H1 (cell line): Measurements from ENCODE around the gene ABHD12. TPM values are rescaled to one million over a fixed set of nuclear protein-coding genes. Genes with fewer than 3 reads are reported as not detected.

Source experiments
- CTCF ChIA-PET: fragments of 300-600 bp; sonication (Branson Sonifier 250); formaldehyde crosslinking; loops from one replicate; lab custom pipeline; 2021; ENCODE audit not compliant: partially characterized antibody; lab: Charles Lee
- POLR2A ChIA-PET: fragments of 300-600 bp; sonication (Branson Sonifier 250); formaldehyde crosslinking; loops from one replicate; lab custom pipeline; 2021; ENCODE audit warnings: inconsistent platforms; ENCODE audit not compliant: partially characterized antibody; lab: Charles Lee
- DNase-seq, 2 experiments: peaks; one replicate each; pipeline versions ENCODE4 v3.0.0 to v3.0.0-alpha.2; 2010 to 2022; ENCODE audit warnings: low spot score in 2 of 2, low read depth in 1 of 2, mixed read lengths in 1 of 2
- FAIRE-seq: peaks from 2 replicates; lab custom pipeline; 2011; peaks lifted over from hg19 to GRCh38; lab: Jason Lieb, UNC
- H2AFZ ChIP-seq: 2 replicates; pipeline ENCODE4 v1.8.1; 2012; ENCODE audit warnings: low read length, inconsistent platforms
- H2AK5ac ChIP-seq: 2 replicates; pipeline ENCODE4 v1.6.1; 2013; ENCODE audit warnings: low read depth, low read length
- H2BK120ac ChIP-seq: replicated peaks from 2 replicates; pipeline ENCODE3; 2013; ENCODE audit warnings: low read depth, low read length, inconsistent platforms
- H2BK12ac ChIP-seq: 2 replicates; pipeline ENCODE4 v1.6.1; 2013; ENCODE audit warnings: low read depth, low read length
- H2BK15ac ChIP-seq: 2 replicates; pipeline ENCODE4 v1.6.1; 2013; ENCODE audit warnings: low read length
- H2BK20ac ChIP-seq: 2 replicates; pipeline ENCODE4 v1.6.1; 2013; ENCODE audit warnings: low read length
- H2BK5ac ChIP-seq: 2 replicates; pipeline ENCODE4 v1.6.1; 2013; ENCODE audit warnings: low read depth, low read length
- H3K14ac ChIP-seq: 2 replicates; pipeline ENCODE4 v1.6.1; 2013; ENCODE audit warnings: inconsistent platforms; ENCODE audit not compliant: insufficient read length
- H3K18ac ChIP-seq: 2 replicates; pipeline ENCODE4 v1.6.1; 2013; ENCODE audit warnings: low read length; ENCODE audit errors: extremely low read depth
- H3K23ac ChIP-seq: 2 replicates; pipeline ENCODE4 v1.6.1; 2013; ENCODE audit warnings: inconsistent platforms; ENCODE audit not compliant: insufficient read length
- H3K23me2 ChIP-seq: 2 replicates; pipeline ENCODE4 v1.6.1; 2013; ENCODE audit warnings: low read depth, low read length
- H3K27ac ChIP-seq: 2 replicates; pipeline ENCODE4 v1.6.1; 2011; ENCODE audit warnings: low read depth, low read length, inconsistent platforms
- H3K27me3 ChIP-seq, 4 experiments: replicated peaks in 1 of 4; 1 replicate in 1 of 4; 2 replicates in 3 of 4; pipeline versions ENCODE4 v1.6.1 to v1.8.1; 2011 to 2013; ENCODE audit warnings: low read length in 3 of 4, mild to moderate bottlenecking in 3 of 4, inconsistent platforms in 2 of 4, mixed read lengths in 2 of 4, moderate library complexity in 1 of 4; ENCODE audit not compliant: control insufficient read depth in 3 of 4, insufficient read depth in 3 of 4; ENCODE audit errors: extremely low read depth in 1 of 4
- H3K36me3 ChIP-seq, 4 experiments: 2 replicates each; pipeline versions ENCODE4 v1.6.1 to v1.8.1; 2011 to 2013; ENCODE audit warnings: mild to moderate bottlenecking in 4 of 4, low read length in 3 of 4, moderate library complexity in 2 of 4, control low read depth in 1 of 4, inconsistent platforms in 1 of 4; ENCODE audit not compliant: insufficient read depth in 4 of 4, control insufficient read depth in 2 of 4
- H3K4ac ChIP-seq: replicated peaks from 2 replicates; pipeline ENCODE3; 2013; ENCODE audit warnings: low read length, low read depth, mixed read lengths, inconsistent platforms; ENCODE audit not compliant: insufficient read length
- H3K4me1 ChIP-seq, 4 experiments: replicated peaks in 1 of 4; 1 replicate in 1 of 4; 2 replicates in 3 of 4; pipeline versions ENCODE4 v1.6.1 to v1.8.1; 2011 to 2013; ENCODE audit warnings: low read length in 3 of 4, inconsistent platforms in 2 of 4, mixed read lengths in 1 of 4; ENCODE audit not compliant: insufficient read depth in 4 of 4, control insufficient read depth in 3 of 4
- H3K4me2 ChIP-seq, 2 experiments: 2 replicates each; pipeline versions ENCODE4 v1.6.1 to v1.8.1; 2011 to 2013; ENCODE audit warnings: low read depth in 2 of 2, low read length in 2 of 2, control low read depth in 1 of 2, inconsistent platforms in 1 of 2, mild to moderate bottlenecking in 1 of 2; ENCODE audit not compliant: insufficient read depth in 1 of 2
- H3K4me3 ChIP-seq, 4 experiments: fragments of 200-600, 300-600 bp in 1 of 4; sonication (generic), shearing (Covaris generic), sonication (Bioruptor Twin) in 1 of 4; 2 replicates each; pipeline versions ENCODE4 v1.5.1 to v1.8.1; 2011 to 2016; ENCODE audit warnings: low read length in 4 of 4, low read depth in 3 of 4, control low read depth in 2 of 4, inconsistent platforms in 2 of 4, mild to moderate bottlenecking in 2 of 4, mixed read lengths in 1 of 4, moderate library complexity in 1 of 4; ENCODE audit not compliant: insufficient read depth in 2 of 4; ENCODE audit errors: extremely low read depth in 1 of 4
- H3K56ac ChIP-seq: replicated peaks from 2 replicates; pipeline ENCODE3; 2013; ENCODE audit warnings: low read depth, mild to moderate bottlenecking, mixed read lengths, low read length, inconsistent platforms; ENCODE audit not compliant: insufficient read length
- H3K79me1 ChIP-seq: 2 replicates; pipeline ENCODE4 v1.6.1; 2013; ENCODE audit warnings: low read depth, low read length, control low read depth
- H3K79me2 ChIP-seq, 2 experiments: 2 replicates each; pipeline versions ENCODE4 v1.6.1 to v1.8.1; 2012 to 2013; ENCODE audit warnings: low read length in 2 of 2, mild to moderate bottlenecking in 2 of 2, inconsistent platforms in 1 of 2; ENCODE audit not compliant: insufficient read depth in 2 of 2, control insufficient read depth in 1 of 2
- H3K9ac ChIP-seq, 4 experiments: replicated peaks in 1 of 4; 1 replicate in 1 of 4; 2 replicates in 3 of 4; pipeline versions ENCODE4 v1.6.1 to v1.8.1; 2011 to 2013; ENCODE audit warnings: low read depth in 3 of 4, low read length in 3 of 4, control low read depth in 2 of 4, mild to moderate bottlenecking in 2 of 4, moderate library complexity in 2 of 4, inconsistent platforms in 1 of 4; ENCODE audit errors: extremely low read depth in 1 of 4
- H3K9me3 ChIP-seq, 2 experiments: 2 replicates each; pipeline versions ENCODE4 v1.6.1 to v1.8.1; 2012 to 2013; ENCODE audit warnings: mild to moderate bottlenecking in 2 of 2, moderate library complexity in 2 of 2, control low read depth in 1 of 2, inconsistent platforms in 1 of 2, low read depth in 1 of 2, low read length in 1 of 2, mixed read lengths in 1 of 2; ENCODE audit not compliant: insufficient read depth in 2 of 2
- H4K20me1 ChIP-seq, 2 experiments: replicated peaks in 1 of 2; 2 replicates each; pipeline versions ENCODE3 to v1.8.1; 2011 to 2013; ENCODE audit warnings: inconsistent platforms in 2 of 2, low read length in 2 of 2, mild to moderate bottlenecking in 1 of 2; ENCODE audit not compliant: insufficient read depth in 2 of 2, control insufficient read depth in 1 of 2
- H4K5ac ChIP-seq: 2 replicates; pipeline ENCODE4 v1.6.1; 2013; ENCODE audit warnings: low read length, low read depth, mixed read lengths, inconsistent platforms; ENCODE audit not compliant: insufficient read length
- H4K8ac ChIP-seq: 2 replicates; pipeline ENCODE4 v1.8.0; 2013; ENCODE audit warnings: mild to moderate bottlenecking, moderate library complexity, low read length, inconsistent platforms; ENCODE audit not compliant: insufficient read depth; ENCODE audit errors: extremely low read depth
- H4K91ac ChIP-seq: replicated peaks from 2 replicates; pipeline ENCODE3; 2013; ENCODE audit warnings: low read length, mixed read lengths, inconsistent platforms; ENCODE audit not compliant: insufficient read length
- CBX5 ChIP-seq: fragments of 300-800, 300-1000 bp; sonication (generic); IDR thresholded peaks from 2 replicates; pipeline ENCODE4 v1.7.1; 2016; ENCODE audit warnings: antibody characterized with exemption, low read length, low read depth
- SP2 ChIP-seq: IDR thresholded peaks from 2 replicates; pipeline ENCODE4 v1.6.1; 2012; ENCODE audit warnings: mild to moderate bottlenecking, low read length, inconsistent platforms
- WGBS, 2 experiments: shearing (Covaris generic) in 1 of 2; methylation state at CpG; one replicate each; pipeline versions ENCODE4 v1.1.6 to v1.1.7; 2013 to 2015; ENCODE audit warnings: low lambda C conversion rate in 2 of 2, mixed read lengths in 2 of 2, inconsistent platforms in 1 of 2, low coverage in 1 of 2, missing lambda C conversion rate in 1 of 2; ENCODE audit not compliant: insufficient replicate concordance in 2 of 2, insufficient coverage in 1 of 2, insufficient read length in 1 of 2; ENCODE audit errors: extremely low coverage in 1 of 2, missing lambda C conversion rate in 1 of 2; 5-methylcytosine and 5-hydroxymethylcytosine counted together
- polyA plus RNA-seq, 7 experiments: library from polyadenylated mRNA; depleted of rRNA in 3 of 7; stranded (reverse) in 5 of 7; unstranded in 2 of 7; fragments of >200 nt in 5 of 7; fragments of 200-250 nt in 2 of 7; gene quantifications; 1 replicate in 5 of 7; 2 replicates in 1 of 7; 4 replicates in 1 of 7; pipeline versions ENCODE4 v1.2.1 to v1.2.3, GENCODE V29; 2011 to 2013; ENCODE audit warnings: missing spikeins in 2 of 7, mixed read lengths in 2 of 7
- total RNA-seq: library from RNA; stranded (reverse); fragmentation: NEBNext Ultra II Directional; extraction: Animal tissue kit (Norgen Biotek cat#: 25700); gene quantifications from 2 replicates; pipeline ENCODE4 v1.2.1, GENCODE V29; 2021

The ABHD12 gene
- total and polyA plus RNA-seq, 2 of the 8 experiments (the other 6 are each of a cell fraction or from before 2014, with no cell fraction given), result 31.3 to 59.5 TPM

DNA sequence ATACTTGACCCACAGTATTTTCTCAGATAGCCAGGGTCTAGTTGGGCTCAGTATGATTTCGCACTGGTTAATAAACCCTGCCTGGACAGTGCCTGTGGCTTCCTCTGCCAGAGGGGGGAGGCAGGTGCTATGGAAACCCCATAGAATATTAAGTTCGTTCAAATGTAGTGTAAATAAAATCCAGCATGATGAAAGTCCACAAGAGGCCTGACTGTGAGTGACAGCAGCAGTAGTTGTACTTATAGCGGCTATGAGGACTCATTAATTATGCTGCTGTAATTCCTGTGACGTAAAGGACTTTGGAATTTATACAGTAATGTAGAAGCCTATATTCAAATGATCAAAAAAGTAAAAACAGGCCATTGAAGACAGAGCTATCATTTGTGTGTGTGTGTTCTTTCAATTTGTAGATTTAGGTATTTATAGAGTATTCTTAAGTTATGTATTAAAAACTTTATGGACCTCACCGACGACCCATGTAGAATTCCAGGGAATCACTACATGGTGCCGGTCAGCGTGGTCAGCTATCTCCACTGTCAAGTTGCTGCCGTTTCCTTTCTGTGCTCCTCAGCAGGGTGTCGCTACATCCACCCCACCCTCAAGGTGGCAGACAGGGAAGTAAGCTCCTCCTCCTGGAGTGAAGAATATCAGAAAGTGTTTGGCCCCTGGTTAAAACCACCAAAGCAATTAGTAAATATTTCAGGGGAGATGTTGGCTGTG lies 132.7 kb downstream of the ABHD12 start:
- no peaks in the 10 kb centered on the region for H3K4me1 ChIP-seq
- no peaks in the 10 kb centered on the region for H4K20me1 ChIP-seq
- no peak overlapping the region for H3K9ac ChIP-seq
- no peak overlapping the region for H4K5ac ChIP-seq
- no peak overlapping the region for H3K23ac ChIP-seq
- peaks cover 13% of the 10 kb centered on the region for H3K79me1 ChIP-seq
- no peak overlapping the region for H3K56ac ChIP-seq
- ChIA-PET CTCF (interaction anchor here (0.9 to 3.0 kb wide), 4 partner anchors 11 to 109 kb away, joined by 3 to 17 read pairs (median 3); partner anchors contain the start of gene PYGB), POLR2A (interaction anchor here (1.0 kb wide), 1 partner anchor 8 kb away, joined by 3 read pairs; no protein-coding TSS in a partner anchor)
- no peaks in the 10 kb centered on the region for H3K23me2 ChIP-seq
- peaks cover 2 to 17% (median 9%) of the 10 kb centered on the region in 4 experiments; a peak in 3 of 8 replicates for H3K36me3 ChIP-seq
- FAIRE-seq (no peak), DNase-seq (no peak)
- H3K27me3 ChIP-seq, result no peaks in the 10 kb centered on the region
- H2AFZ ChIP-seq, result no peak overlapping the region
- H2BK20ac ChIP-seq, result no peak overlapping the region
- WGBS, 2 experiments, result 90% methylated on average over 10 of the region's 10 CpGs; no CpG with 5 or more reads in 1 of the 2 experiments
- no peak overlapping the region for H3K4me3 ChIP-seq
- no peak overlapping the region for H3K4ac ChIP-seq
- no peak overlapping the region for H2BK12ac ChIP-seq
- peaks cover 0 to 6% of the 10 kb centered on the region in 2 experiments; a peak in 1 of 4 replicates for H3K9me3 ChIP-seq
- H3K27ac ChIP-seq, result no peak overlapping the region
- H3K4me2 ChIP-seq, result no peak overlapping the region
- H2BK15ac ChIP-seq, result no peak overlapping the region
- no peak overlapping the region for H4K8ac ChIP-seq
- H2AK5ac ChIP-seq, result no peak overlapping the region
- H2BK5ac ChIP-seq, result no peak overlapping the region
- H4K91ac ChIP-seq, result no peak overlapping the region
- no peak overlapping the region for H2BK120ac ChIP-seq
- H3K18ac ChIP-seq, result no peak overlapping the region
- H3K14ac ChIP-seq, result no peak overlapping the region
- peaks cover 0 to 18% of the 10 kb centered on the region in 2 experiments; a peak in 2 of 4 replicates for H3K79me2 ChIP-seq
- TF ChIP-seq SP2 (no peak), CBX5 (no peak)
